Lower lobe of right lung (tissue), 2 donors: ENCODE results near the gene RIOX2. TPM values are rescaled to one million over a fixed set of nuclear protein-coding genes. Genes with fewer than 3 reads are reported as not detected.

Experiments
- ATAC-seq, 2 donors: fragments of 200-7000 bp; cut with Tn5 transposase; one replicate each; pipeline ENCODE4 v1.9.1; 2020 to 2022; ENCODE audit warnings: mild to moderate bottlenecking in 2 of 2, moderate library complexity in 2 of 2
- DNase-seq: peaks from one replicate; pipeline ENCODE4 v3.0.0-alpha.2; 2020
- H3K27ac ChIP-seq: fragments of 200-600 bp; one replicate; pipeline ENCODE4 v1.8.0; 2022
- H3K27me3 ChIP-seq: fragments of 200-600 bp; one replicate; pipeline ENCODE4 v1.8.0; 2022; ENCODE audit warnings: low read depth
- H3K36me3 ChIP-seq: fragments of 200-600 bp; one replicate; pipeline ENCODE4 v1.8.0; 2022; ENCODE audit warnings: mild to moderate bottlenecking
- H3K4me1 ChIP-seq: fragments of 200-600 bp; one replicate; pipeline ENCODE4 v1.8.0; 2022
- H3K4me3 ChIP-seq: fragments of 200-600 bp; one replicate; pipeline ENCODE4 v1.8.0; 2022; ENCODE audit warnings: mild to moderate bottlenecking
- H3K9me3 ChIP-seq: fragments of 200-600 bp; one replicate; pipeline ENCODE4 v1.8.0; 2022
- CTCF ChIP-seq: fragments of 200-600 bp; IDR thresholded peaks from one replicate; pipeline ENCODE4 v1.8.0; 2022; ENCODE audit warnings: antibody characterized with exemption, mild to moderate bottlenecking
- intact Hi-C: fragments of 100-400 bp; cut with DNase I; formaldehyde crosslinking; loops from one replicate; pipeline ENCODE4 v1.11.0; 2022
- total RNA-seq: library from RNA; stranded (reverse); fragmentation: NEBNext Ultra II Directional; extraction: Animal tissue kit (Norgen Biotek cat#: 25700); gene quantifications from one replicate; pipeline ENCODE4 v1.2.1, GENCODE V29; 2021
- donor health status: DM: no; HTN: yes; CAD: no; lungs with severe emphysema.

The RIOX2 gene
- total RNA-seq, 1 donor from 2014 or later, result 20.5 TPM

- intact Hi-C loops, result no loop called here
- ATAC-seq, result no peak
- no peak overlapping the region for H3K4me3 ChIP-seq
- H3K27ac ChIP-seq, result no peak overlapping the region
- peaks cover 79% of the 10 kb centered on the region for H3K36me3 ChIP-seq
- DNase-seq, result no peak
- no peak for TF ChIP-seq CTCF
- H3K4me1 ChIP-seq, result peaks cover 6% of the 10 kb centered on the region
- H3K27me3 ChIP-seq, result no peaks in the 10 kb centered on the region
- no peaks in the 10 kb centered on the region for H3K9me3 ChIP-seq
Observed at GRCh38 chr3:97949110-97949485, 23.1 kb downstream of the RIOX2 start.

- Histone ChIP-seq H3K27me3 (no peaks in the 10 kb centered on the region), H3K36me3 (peaks cover 79% of the 10 kb centered on the region), H3K27ac (no peak overlapping the region), H3K9me3 (no peaks in the 10 kb centered on the region), H3K4me1 (peaks cover 6% of the 10 kb centered on the region), H3K4me3 (no peak overlapping the region)
- ATAC-seq (no peak), DNase-seq (no peak)
- TF ChIP-seq CTCF, result no peak
- intact Hi-C loops, result no loop called here
Observed at GRCh38 chr3:97948351-97949109, 23.7 kb downstream of the RIOX2 start.

- no peaks in the 10 kb centered on the region for H3K4me1 ChIP-seq
- ATAC-seq, result peak in 1 of 2 donors; percentile 42
- peaks cover 78% of the 10 kb centered on the region for H3K36me3 ChIP-seq
- no peaks in the 10 kb centered on the region for H3K9me3 ChIP-seq
- no peak for TF ChIP-seq CTCF
- DNase-seq, result no peak
- H3K4me3 ChIP-seq, result no peak overlapping the region
- no peaks in the 10 kb centered on the region for H3K27me3 ChIP-seq
- no peak overlapping the region for H3K27ac ChIP-seq
- intact Hi-C loops, result no loop called here
Observed at GRCh38 chr3:97942801-97943546, 29.3 kb downstream of the RIOX2 start.

GRCh38 chr3:97940034-97940433 lies 32.2 kb downstream of the RIOX2 start:
- Histone ChIP-seq H3K4me1 (no peaks in the 10 kb centered on the region), H3K36me3 (peaks cover 79% of the 10 kb centered on the region), H3K4me3 (no peak overlapping the region), H3K27me3 (no peaks in the 10 kb centered on the region), H3K27ac (no peak overlapping the region), H3K9me3 (no peaks in the 10 kb centered on the region)
- no peak for TF ChIP-seq CTCF
- peak in 1 of 2 donors; percentile 51 for ATAC-seq
- DNase-seq, result no peak
- intact Hi-C loops, result no loop called here

- ATAC-seq (no peak), DNase-seq (no peak)
- H3K4me3 ChIP-seq, result no peak overlapping the region
- no peaks in the 10 kb centered on the region for H3K4me1 ChIP-seq
- no peak overlapping the region for H3K27ac ChIP-seq
- no peak for TF ChIP-seq CTCF
- no peaks in the 10 kb centered on the region for H3K27me3 ChIP-seq
- H3K9me3 ChIP-seq, result no peaks in the 10 kb centered on the region
- intact Hi-C loops, result no loop called here
- peaks cover 79% of the 10 kb centered on the region for H3K36me3 ChIP-seq
Observed at GRCh38 chr3:97939401-97939800, 32.8 kb downstream of the RIOX2 start.
